Upper lobe of left lung (tissue), 6 donors: Measurements from ENCODE around the gene MT3. TPM values are rescaled to one million over a fixed set of nuclear protein-coding genes. Genes with fewer than 3 reads are reported as not detected.

Experiments
- ATAC-seq, 2 donors: fragments of 200-7000 bp; cut with Tn5 transposase; one replicate each; pipeline ENCODE4 v1.9.1; 2022; ENCODE audit warnings: mild to moderate bottlenecking in 2 of 2, moderate library complexity in 2 of 2; ENCODE audit not compliant: low FRiP score in 2 of 2
- DNase-seq, 2 donors: peaks; one replicate each; pipeline ENCODE4 v3.0.0-alpha.2; 2019 to 2020
- H3K27ac ChIP-seq, 4 donors: fragments of 200-600 bp; sonication (generic); one replicate each; pipeline ENCODE4 v1.5.1; 2016 to 2019
- H3K27me3 ChIP-seq, 4 donors: fragments of 200-600 bp; sonication (generic); one replicate each; pipeline ENCODE4 v1.5.1; 2017 to 2019
- H3K36me3 ChIP-seq, 4 donors: fragments of 200-600 bp; sonication (generic); one replicate each; pipeline ENCODE4 v1.5.1; 2016 to 2019
- H3K4me1 ChIP-seq, 4 donors: fragments of 200-600 bp; sonication (generic); one replicate each; pipeline ENCODE4 v1.5.1; 2018 to 2019
- H3K4me3 ChIP-seq, 4 donors: fragments of 200-600 bp; sonication (generic); one replicate each; pipeline ENCODE4 v1.5.1; 2017 to 2019; ENCODE audit warnings: mild to moderate bottlenecking in 2 of 4, moderate library complexity in 1 of 4
- H3K9me3 ChIP-seq, 4 donors: fragments of 200-600 bp; sonication (generic); one replicate each; pipeline ENCODE4 v1.5.1; 2018 to 2019
- EP300 ChIP-seq, 4 donors: sonication (generic); formaldehyde crosslinking; IDR thresholded peaks; one replicate each; pipeline ENCODE4 v1.5.1; 2017; ENCODE audit warnings: antibody characterized with exemption in 4 of 4, control low read depth in 2 of 4
- POLR2A ChIP-seq, 4 donors: fragments of 450-650 bp; IDR thresholded peaks; one replicate each; pipeline ENCODE4 v1.5.1; 2016 to 2017; ENCODE audit warnings: antibody characterized with exemption in 4 of 4, mild to moderate bottlenecking in 2 of 4
- POLR2AphosphoS5 ChIP-seq, 2 donors: sonication (generic); formaldehyde crosslinking; IDR thresholded peaks; one replicate each; pipeline ENCODE4 v1.5.1; 2017; ENCODE audit warnings: antibody characterized with exemption in 2 of 2
- WGBS, 2 donors: methylation state at CpG; one replicate each; pipeline ENCODE4 v1.1.5; 2017 to 2018; 5-methylcytosine and 5-hydroxymethylcytosine counted together
- total RNA-seq, 6 donors: library from RNA; depleted of rRNA in 4 of 6; stranded (reverse); fragments of >200 nt in 4 of 6; gene quantifications; one replicate each; pipeline versions ENCODE4 v1.1.0 to v1.2.1, GENCODE V29; 2016 to 2021
- TF ChIP-seq, protein P1 (sequence below), 6 experiments: fragments of 450-650 bp in 4 of 6; fragments of 200-600 bp in 2 of 6; sonication (generic) in 2 of 6; IDR thresholded peaks; one replicate each; pipeline ENCODE4 v1.5.1; 2016 to 2019; ENCODE audit warnings: antibody characterized with exemption in 6 of 6
- donor health status: DM: no; HTN: no; CAD: no; lungs with moderate emphysema.
- donor health status: DM: no; HTN: yes; CAD: no; lungs with severe emphysema.

MT3 gene
- total RNA-seq, 6 donors from 2014 or later: 1.4 to 1.5 TPM; not detected in 4

DNA sequence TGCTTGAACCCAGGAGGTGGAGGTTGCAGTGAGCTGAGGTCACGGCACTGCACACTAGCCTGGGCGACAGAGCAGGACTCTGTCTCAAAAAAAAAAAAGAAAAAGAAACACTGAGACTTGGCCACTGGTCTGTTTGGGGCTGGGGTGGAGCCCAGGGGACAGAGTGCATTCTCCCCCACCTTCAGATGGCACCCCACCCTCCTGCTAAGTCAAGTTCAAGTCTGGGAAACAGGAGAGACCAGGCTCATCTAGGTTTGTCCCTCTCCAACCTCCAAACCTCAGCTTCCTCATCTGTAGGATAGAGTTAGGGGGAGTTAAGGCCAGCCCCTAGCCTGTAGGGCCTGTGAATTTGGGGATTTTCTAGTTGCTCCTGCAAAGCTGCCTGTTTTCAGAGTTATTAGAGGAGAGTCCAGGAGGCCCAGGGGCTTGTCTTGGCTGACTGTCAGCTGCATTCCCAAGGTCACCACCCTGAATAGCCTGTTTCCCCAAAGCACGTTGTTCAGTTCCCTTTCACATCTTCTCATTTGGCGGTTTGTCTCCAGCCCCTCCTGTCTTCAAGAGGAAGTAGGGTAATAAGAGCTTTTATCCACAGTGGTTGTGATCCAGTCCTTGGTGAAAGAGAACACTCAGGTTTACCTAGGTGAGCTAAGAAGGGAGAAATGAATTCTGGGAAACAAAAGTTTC is 2.2 kb downstream of the MT3 start:
- H3K27ac ChIP-seq: no peak overlapping the region
- WGBS, 2 donors: 51 to 62% methylated on average over 4 of the region's 4 CpGs
- no peak for TF ChIP-seq POLR2A (IDR thresholded peaks at IDR 0.05)
- TF ChIP-seq, protein P1, sequence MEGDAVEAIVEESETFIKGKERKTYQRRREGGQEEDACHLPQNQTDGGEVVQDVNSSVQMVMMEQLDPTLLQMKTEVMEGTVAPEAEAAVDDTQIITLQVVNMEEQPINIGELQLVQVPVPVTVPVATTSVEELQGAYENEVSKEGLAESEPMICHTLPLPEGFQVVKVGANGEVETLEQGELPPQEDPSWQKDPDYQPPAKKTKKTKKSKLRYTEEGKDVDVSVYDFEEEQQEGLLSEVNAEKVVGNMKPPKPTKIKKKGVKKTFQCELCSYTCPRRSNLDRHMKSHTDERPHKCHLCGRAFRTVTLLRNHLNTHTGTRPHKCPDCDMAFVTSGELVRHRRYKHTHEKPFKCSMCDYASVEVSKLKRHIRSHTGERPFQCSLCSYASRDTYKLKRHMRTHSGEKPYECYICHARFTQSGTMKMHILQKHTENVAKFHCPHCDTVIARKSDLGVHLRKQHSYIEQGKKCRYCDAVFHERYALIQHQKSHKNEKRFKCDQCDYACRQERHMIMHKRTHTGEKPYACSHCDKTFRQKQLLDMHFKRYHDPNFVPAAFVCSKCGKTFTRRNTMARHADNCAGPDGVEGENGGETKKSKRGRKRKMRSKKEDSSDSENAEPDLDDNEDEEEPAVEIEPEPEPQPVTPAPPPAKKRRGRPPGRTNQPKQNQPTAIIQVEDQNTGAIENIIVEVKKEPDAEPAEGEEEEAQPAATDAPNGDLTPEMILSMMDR (IDR thresholded peaks at IDR 0.05): no peak
- TF ChIP-seq POLR2AphosphoS5 (IDR thresholded peaks at IDR 0.05): no peak
- TF ChIP-seq EP300 (IDR thresholded peaks at IDR 0.05): no peak
- H3K27me3 ChIP-seq: peaks cover 2 to 13% (median 8%) of the 10 kb centered on the region in 4 donors
- no peaks in the 10 kb centered on the region for H3K36me3 ChIP-seq
- DNase-seq: no peak
- no peaks in the 10 kb centered on the region for H3K9me3 ChIP-seq
- peaks cover 10 to 12% (median 10%) of the 10 kb centered on the region in 4 donors for H3K4me1 ChIP-seq
- no peak overlapping the region for H3K4me3 ChIP-seq
- no peak for ATAC-seq

DNA sequence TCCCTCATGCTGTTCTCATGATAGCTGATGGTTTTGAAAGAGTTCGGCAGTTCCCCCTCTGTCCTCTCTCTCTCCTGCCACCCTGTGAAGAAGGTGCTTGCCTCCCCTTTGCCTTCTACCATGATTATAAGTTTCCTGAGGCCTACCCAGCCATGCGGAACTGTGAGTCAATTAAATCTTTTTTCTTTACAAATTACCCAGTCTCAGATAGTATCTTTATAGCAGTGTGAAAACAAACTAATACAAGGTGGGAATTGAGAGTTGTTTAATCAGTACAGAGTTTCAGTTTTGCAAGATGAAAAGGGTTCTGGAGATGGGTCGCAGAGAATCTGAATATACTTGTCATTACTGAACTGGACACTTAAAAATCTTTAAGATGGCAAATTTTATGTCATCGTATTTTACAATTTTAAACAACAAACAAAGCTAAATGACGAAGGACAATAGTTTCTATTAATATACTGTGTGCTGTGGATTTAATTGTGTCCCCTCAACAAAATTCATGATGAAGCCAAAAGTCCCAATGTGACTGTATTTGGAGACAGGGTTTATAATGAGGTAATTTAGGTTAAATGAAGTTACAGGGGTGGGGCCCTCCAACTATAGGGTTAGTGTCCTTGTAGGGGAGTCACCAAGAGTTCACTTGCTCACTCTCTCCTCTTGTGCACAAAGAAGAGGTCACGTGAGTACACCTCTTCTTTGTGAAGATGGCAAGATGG is 4.4 kb downstream of the MT3 start:
- Histone ChIP-seq H3K27ac (no peak overlapping the region), H3K4me1 (peaks cover 10 to 12% (median 10%) of the 10 kb centered on the region in 4 donors), H3K4me3 (no peak overlapping the region), H3K27me3 (peaks cover 2 to 13% (median 8%) of the 10 kb centered on the region in 4 donors), H3K9me3 (no peaks in the 10 kb centered on the region), H3K36me3 (no peaks in the 10 kb centered on the region)
- DNase-seq: no peak
- TF ChIP-seq POLR2A (IDR thresholded peaks at IDR 0.05) (no peak), EP300 (IDR thresholded peaks at IDR 0.05) (no peak), POLR2AphosphoS5 (IDR thresholded peaks at IDR 0.05) (no peak)
- TF ChIP-seq, protein P1 (IDR thresholded peaks at IDR 0.05): no peak
- no peak for ATAC-seq
- WGBS, 2 donors: 76 to 79% methylated on average over 6 of the region's 6 CpGs

DNA sequence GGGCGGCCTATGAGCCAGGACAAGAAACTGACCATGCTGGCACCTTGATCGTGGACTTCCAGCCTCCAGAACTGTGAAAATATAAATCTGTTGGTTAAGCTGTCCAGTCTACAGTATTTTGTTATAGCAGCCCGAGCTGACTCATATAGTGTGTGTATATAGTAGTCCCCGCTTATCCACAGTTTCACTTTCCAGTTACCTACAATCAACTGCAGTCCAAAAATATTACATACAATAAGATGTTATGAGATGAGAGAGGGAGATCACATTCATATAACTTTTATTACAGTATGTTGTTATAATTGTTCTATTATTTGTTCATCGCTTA is 4.9 kb downstream of the MT3 start:
- TF ChIP-seq POLR2AphosphoS5 (IDR thresholded peaks at IDR 0.05) (no peak), POLR2A (IDR thresholded peaks at IDR 0.05) (no peak), EP300 (IDR thresholded peaks at IDR 0.05) (no peak)
- TF ChIP-seq, protein P1 (IDR thresholded peaks at IDR 0.05): no peak
- 79 to 93% methylated on average over 5 of the region's 5 CpGs for WGBS, 2 donors
- Histone ChIP-seq H3K27ac (no peak overlapping the region), H3K4me1 (peaks cover 5 to 7% (median 6%) of the 10 kb centered on the region in 4 donors), H3K9me3 (no peaks in the 10 kb centered on the region), H3K27me3 (peaks cover 0 to 9% (median 4%) of the 10 kb centered on the region in 4 donors), H3K36me3 (no peaks in the 10 kb centered on the region), H3K4me3 (no peak overlapping the region)
- ATAC-seq (no peak), DNase-seq (no peak)

DNA sequence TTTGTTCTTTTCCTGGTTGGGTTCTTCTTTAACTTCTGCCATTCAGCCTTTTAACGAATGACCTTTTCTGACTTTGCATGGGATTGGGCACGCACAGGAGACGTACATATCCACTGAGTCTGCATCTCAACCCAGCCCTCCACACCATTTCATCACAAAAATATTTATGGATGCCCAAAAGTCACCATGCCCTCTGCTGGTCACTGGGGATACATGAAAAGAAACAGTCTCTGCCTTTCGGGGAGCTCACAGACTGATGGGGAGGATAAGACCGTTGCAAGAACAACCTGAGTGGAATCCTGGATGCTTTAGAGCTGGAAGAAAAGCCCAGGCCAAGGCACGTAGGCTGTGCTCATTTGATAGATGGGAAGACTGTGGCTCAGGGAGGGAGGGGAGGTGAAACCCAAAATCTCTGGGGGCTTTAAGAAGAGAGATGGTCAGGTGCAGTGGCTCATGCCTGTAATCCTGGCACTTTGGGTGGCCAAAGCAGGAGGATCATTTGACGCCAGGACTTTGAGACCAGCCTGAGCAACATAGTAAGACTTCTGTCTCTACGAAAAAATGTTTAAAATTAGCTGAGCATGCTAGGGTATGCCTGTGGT is 11.2 kb downstream of the MT3 start:
- TF ChIP-seq, protein P1 (IDR thresholded peaks at IDR 0.05): peak; percentile 37 to 64 (median 54)
- TF ChIP-seq POLR2A (IDR thresholded peaks at IDR 0.05): no peak

More for the DNA sequence above, 11.2 kb downstream of the MT3 start:
- Histone ChIP-seq H3K27ac (no peak overlapping the region), H3K36me3 (no peaks in the 10 kb centered on the region), H3K4me3 (no peak overlapping the region), H3K9me3 (no peaks in the 10 kb centered on the region), H3K27me3 (no peaks in the 10 kb centered on the region), H3K4me1 (peaks cover 0 to 7% (median 6%) of the 10 kb centered on the region in 4 donors)
- 35 to 36% methylated on average over 8 of the region's 8 CpGs for WGBS, 2 donors
- ATAC-seq (peak in 1 of 2 donors; percentile 65), DNase-seq (no peak)
